Erythroblast (primary cell): ENCODE data around the gene AASDHPPT.
A peak's percentile ranks its signal among the peaks of the same experiment; 100 is the strongest.

ENCODE experiments used
- DNase-seq, 2 experiments: peaks; one replicate each; lab custom pipeline; 2025; lab: John Stamatoyannopoulos, UW
- GATA1 ChIP-seq: IDR thresholded peaks from 2 replicates; pipeline ENCODE4 v1.6.1; 2011; ENCODE audit warnings: low read depth, mild to moderate bottlenecking, control low read depth, low read length, moderate library complexity
- POLR2A ChIP-seq: IDR thresholded peaks from 2 replicates; pipeline ENCODE4 v1.6.1; 2011; ENCODE audit warnings: mild to moderate bottlenecking, low read length

The AASDHPPT gene

GRCh38 chr11:106063009-106063408, 14.5 kb upstream of the AASDHPPT start:
- no peak for TF ChIP-seq GATA1
- TF ChIP-seq POLR2A: no peak
- no peak for DNase-seq

- no peak for DNase-seq
- TF ChIP-seq GATA1 (no peak), POLR2A (no peak)
These were observed 6.9 kb upstream of the AASDHPPT start for GRCh38 chr11:106070606-106071005.

GRCh38 chr11:106072804-106073203, 4.7 kb upstream of the AASDHPPT start:
- no peak for DNase-seq
- no peak for TF ChIP-seq POLR2A
- TF ChIP-seq GATA1: no peak

- peak in 1 of 2 experiments; percentile 29 for DNase-seq
- TF ChIP-seq POLR2A (no peak), GATA1 (no peak)
These were observed 1.1 kb upstream of the AASDHPPT start for GRCh38 chr11:106076171-106076918.

GRCh38 chr11:106076919-106077608, 398 bp upstream of the AASDHPPT start, which contains the start of gene KBTBD3:
Gene KBTBD3, minus strand, starts transcription at chr11:106077347. Its CDS starts 18,250 bp downstream, at chr11:106059097.
- TF ChIP-seq GATA1 (no peak), POLR2A (peak; percentile 88)
- peak; percentile 99 for DNase-seq

- TF ChIP-seq GATA1 (no peak), POLR2A (no peak)
- no peak for DNase-seq
These were observed 4.6 kb downstream of the AASDHPPT start for GRCh38 chr11:106082096-106082495.

- TF ChIP-seq POLR2A (no peak), GATA1 (no peak)
- peak in 1 of 2 experiments; percentile 2 for DNase-seq
These were observed 8.7 kb downstream of the AASDHPPT start for GRCh38 chr11:106086135-106086534.

- TF ChIP-seq POLR2A (no peak), GATA1 (no peak)
- no peak for DNase-seq
These were observed 9.4 kb downstream of the AASDHPPT start for GRCh38 chr11:106086850-106087249.

- DNase-seq: peak; percentile 59 to 76
- no peak for TF ChIP-seq GATA1
- TF ChIP-seq POLR2A: no peak
These were observed 10.5 kb downstream of the AASDHPPT start for GRCh38 chr11:106087815-106088435.

- no peak for DNase-seq
- TF ChIP-seq GATA1: no peak
- TF ChIP-seq POLR2A: no peak
These were observed 11.4 kb downstream of the AASDHPPT start for GRCh38 chr11:106088896-106089295.

GRCh38 chr11:106091480-106092123, 14.1 kb downstream of the AASDHPPT start:
- no peak for DNase-seq
- no peak for TF ChIP-seq POLR2A
- no peak for TF ChIP-seq GATA1

GRCh38 chr11:106092446-106092845, 15.0 kb downstream of the AASDHPPT start:
- DNase-seq: no peak
- TF ChIP-seq POLR2A (no peak), GATA1 (no peak)

GRCh38 chr11:106098893-106099553, 21.6 kb downstream of the AASDHPPT start:
- TF ChIP-seq GATA1: no peak
- TF ChIP-seq POLR2A: no peak
- no peak for DNase-seq

GRCh38 chr11:106101370-106101769, 23.9 kb downstream of the AASDHPPT start:
- TF ChIP-seq GATA1: no peak
- no peak for TF ChIP-seq POLR2A
- no peak for DNase-seq
